Measurements from ENCODE around the gene CNST.
"Not testable (repeated sequence)": the region's sequence is repeated elsewhere in the genome, so short reads cannot be mapped to it uniquely, and the experiment has no call there.

The CNST gene

DNA sequence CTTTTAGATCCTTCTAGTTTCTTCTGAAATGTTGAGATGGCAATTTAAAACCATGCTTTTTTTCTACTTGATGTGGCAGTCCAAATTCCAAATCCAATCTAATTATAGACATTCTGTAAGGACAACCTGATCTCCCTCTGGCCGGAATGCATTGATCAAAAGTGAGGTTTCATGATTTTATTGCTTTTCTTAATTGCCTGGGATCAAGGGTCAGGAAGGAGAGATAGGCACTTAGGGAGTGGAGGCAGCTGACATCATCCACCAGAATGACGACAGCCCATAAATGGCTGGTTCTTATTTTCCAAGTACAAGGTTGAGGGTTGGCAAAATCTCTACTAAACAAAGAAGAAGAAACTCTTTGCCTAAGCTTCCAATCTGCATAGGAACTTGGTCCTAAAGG is 111.6 kb downstream of the CNST start:
- DNase-seq (ENCODE audit: low spot score), result peak; percentile 64

DNA sequence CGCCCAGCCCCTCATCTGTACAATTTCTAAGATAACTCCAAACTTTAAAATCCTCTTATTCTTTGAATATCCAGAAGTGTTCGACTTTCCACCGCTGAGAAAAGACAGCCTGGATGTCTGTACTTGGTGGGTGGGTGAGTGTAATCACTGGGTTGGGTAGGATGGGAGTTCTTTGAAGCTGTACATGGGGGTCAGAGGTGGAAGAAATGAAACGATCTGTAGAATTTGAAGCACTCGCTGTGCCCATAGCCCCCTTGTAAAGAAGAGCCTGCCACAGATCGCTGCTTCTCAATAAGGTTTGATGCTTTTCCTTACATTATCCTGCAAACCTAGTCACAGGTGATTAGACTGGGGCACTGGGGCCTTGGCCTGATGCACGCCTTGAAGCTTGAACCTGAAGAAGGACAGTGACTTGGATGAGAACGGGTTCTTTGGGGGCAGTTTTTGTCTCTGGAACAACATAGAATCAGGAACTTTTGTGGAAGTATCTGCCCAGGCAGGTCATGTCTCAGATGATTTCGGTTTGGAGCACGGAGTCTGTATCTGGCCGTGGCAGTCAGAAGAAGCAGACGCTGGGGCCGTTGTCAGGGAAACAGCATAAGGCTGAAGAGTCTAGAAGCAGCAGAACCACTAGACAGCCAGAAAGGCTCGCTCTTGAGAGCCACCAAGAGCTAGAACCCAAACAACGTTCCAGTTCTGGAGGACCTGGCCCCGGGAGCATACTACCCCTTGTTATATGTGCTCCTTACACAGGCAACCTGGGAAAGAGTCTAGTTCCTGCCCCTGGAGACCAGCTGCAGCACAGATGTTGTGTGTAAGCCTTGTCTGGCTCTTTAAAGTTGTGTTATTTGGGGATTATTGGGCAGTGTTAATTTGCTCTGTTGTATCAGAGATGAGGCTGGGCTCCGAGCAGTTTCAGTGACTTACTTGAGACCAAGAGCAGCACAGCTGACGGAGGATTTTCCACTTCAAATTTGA is 112.8 kb downstream of the CNST start:
- DNase-seq (ENCODE audit: low spot score), result no peak

DNA sequence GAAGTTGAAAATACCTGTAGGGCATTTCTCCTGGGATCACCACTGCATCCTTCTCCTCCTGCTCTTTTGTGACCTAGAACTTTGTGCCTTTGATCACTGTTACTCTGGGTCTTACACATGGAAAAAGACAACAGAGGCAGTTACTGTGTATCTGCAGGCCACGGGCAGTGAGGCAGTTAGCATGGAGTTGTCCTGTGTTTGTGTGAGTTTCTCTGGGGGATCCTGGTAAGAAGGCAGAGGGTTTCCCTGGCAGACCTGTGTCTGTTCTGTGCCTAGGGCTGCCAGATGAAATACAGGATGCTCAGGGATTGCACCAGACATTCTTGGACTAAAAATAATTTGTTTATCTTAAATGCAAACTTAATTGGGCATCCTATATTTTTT is 113.5 kb downstream of the CNST start:
- no peak for DNase-seq (ENCODE audit: low spot score)

DNA sequence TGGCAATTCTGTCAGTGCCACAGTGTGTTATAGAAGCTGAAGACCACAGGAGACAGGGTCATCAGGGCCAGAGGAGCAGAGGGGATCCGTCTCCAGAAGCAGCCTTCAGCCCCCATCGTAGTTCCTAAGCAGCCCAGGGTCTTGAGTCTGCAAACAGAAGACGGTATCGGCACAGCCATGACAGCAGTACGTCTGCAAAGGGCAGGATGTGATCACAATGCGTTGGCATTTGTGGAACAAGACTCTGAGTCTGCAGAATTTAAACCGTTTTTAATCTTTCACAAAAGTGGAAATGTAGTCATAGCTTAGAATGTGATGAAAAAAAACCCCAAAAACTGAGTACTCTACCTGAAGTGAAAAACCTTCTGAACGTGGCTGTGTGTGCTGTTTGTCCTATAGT is 113.9 kb downstream of the CNST start:
- no peak for DNase-seq (ENCODE audit: low spot score)

DNA sequence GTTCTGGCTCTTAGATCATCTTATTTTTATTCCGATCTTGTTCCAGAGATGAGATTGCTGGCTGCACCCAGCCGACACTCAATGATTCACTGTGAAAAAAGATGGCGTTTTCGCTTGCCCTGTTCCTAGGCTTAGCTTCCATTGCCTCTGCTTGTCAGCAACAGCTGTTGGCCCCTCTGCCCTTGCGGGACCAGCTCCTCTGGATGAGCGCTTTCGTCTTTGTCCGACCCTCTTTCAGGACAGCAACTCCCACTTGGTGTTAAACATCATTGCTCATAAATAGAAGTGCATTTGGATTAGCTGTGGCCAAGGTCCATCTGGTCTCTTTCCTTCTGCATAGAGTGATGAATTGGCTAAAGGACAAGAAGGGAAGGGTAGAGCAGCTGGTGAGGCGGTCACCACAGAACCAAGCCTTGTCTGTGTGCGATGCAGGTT is 114.5 kb downstream of the CNST start:
- DNase-seq (ENCODE audit: low spot score), result no peak

DNA sequence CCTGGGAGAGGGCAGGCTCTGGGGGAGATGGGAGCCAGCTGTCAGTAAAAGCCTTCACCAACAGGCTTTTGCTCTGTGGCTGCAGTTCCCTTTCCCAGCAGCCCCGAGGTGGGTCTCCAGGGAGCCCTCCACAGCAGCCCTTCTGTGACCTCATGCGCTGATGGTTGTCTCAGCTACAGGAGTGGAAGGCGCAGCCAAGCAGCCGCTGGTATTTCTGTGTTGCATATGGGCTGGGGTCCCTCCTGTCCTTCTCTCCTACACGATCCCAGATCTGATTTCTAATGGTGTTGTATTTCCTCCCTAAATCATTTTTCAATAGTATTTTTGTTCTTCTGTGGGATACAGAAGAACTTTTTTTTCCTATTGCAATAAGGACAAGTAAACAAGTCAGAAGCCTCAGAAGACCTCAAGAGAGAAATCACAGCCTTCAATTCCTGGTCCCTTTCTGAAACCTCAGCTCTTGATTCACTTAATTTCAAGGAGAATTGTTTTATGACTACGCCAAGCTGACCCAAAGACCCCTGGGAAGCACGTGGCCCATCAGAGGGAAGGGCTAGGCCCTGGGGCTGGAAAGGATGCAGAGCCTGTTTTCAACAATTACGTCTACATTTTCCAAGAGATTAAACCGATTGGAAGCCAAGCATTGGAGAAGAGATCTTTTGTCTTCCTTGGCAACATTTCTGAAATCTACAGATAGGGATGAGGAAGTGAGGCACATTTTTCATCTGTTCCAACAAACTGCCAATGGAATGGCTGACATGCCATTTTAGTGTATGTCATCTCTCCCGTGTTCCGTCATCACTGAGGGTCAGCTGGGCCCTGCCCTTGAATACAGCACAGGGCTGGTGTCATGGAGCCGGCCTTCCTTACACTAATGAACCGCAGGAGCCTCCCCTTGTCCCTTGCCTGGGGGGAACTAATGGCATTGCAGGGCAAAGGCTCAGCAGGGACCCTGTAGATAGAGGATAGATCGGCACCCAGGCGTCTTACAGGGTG is 115.9 kb downstream of the CNST start:
- DNase-seq (ENCODE audit: low spot score), result no peak

DNA sequence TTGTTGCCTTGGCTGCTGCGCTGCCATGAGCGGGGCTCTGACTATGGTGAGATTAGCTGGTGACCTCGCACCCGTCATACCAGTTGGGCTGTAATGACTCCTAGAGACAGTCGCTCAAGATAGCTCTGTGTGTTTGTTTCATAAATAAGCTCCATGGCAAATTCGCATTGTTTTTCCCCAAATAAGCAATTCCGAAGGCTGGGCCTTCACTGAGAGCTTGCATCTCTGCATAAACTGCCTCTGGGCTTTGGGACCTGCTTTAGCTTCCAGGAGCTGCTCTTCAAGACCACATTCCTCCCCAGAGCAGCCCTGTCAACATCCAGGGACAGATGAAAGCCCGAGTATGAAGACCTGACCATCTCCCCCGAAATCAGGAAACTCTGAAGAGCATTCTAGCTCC is 117.3 kb downstream of the CNST start:
- no peak for DNase-seq (ENCODE audit: low spot score)

DNA sequence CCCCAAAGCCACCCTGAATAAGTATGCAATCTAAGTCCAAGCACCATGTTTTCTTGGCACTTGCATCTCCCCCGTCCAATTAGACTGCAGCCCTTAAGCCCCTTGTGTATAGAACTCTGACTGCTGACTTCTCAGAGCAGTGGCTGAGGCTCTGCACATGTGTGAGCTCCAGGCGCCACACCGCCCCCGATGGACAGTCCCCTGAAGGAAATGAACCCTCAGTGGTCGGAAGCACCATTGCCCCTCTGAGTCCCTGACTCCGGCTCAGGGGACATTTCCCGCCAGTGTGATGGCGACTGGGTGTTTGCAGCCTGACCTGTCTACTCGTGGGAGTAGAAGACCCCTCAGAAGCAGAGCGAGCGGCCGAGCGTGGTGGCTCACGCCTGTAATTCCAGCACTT is 120.7 kb downstream of the CNST start:
- no peak for DNase-seq (ENCODE audit: low spot score)

DNA sequence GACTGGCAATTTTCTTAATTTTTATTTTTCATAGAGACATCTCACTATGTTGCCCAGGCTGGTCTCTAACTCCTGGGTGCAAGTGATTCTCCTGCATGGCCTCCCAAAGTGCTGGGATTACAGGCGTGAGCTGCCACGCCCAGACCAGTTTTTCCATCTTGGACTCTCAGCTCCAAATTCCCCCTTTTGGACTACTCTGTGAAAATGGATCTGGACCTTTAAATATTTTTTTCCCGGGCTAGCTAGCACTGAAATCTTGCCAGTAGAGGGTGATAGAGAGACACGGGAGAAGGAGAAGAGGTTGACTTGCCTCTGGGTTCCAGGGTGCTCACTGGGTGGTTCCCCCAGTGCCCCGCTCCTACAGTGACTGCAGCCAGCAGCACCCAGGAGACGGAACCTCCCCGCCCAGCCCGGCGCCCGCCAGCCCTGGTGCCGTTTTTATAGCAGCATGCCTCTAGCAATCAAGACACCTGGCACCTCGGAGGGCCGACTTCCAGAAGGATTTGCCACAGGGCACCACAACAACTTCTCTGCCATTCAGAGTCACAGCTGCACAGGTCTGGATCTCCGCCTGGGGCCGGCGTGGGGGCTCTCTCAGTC is 123.3 kb downstream of the CNST start:
- peak; percentile 88 for DNase-seq (ENCODE audit: low spot score)

DNA sequence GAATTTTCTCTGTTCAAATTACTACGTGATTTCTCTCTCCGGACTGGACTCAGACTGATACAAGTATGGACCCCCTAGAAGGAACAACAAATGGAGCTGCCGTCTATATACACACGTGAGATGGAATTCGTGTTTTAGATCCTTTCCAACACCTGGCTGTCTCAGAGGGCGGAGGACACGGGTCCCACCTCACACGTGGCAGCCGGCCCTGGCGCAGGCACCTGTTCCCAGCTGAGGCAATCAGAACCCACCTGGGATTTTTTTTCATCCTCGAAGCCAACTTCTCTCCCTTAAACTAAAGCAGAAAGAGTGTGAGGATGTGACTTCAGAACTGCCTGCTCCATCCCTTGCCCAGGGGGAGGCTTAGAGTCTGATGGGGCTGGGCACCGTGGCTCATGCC is 123.8 kb downstream of the CNST start:
- no peak for DNase-seq (ENCODE audit: low spot score)

DNA sequence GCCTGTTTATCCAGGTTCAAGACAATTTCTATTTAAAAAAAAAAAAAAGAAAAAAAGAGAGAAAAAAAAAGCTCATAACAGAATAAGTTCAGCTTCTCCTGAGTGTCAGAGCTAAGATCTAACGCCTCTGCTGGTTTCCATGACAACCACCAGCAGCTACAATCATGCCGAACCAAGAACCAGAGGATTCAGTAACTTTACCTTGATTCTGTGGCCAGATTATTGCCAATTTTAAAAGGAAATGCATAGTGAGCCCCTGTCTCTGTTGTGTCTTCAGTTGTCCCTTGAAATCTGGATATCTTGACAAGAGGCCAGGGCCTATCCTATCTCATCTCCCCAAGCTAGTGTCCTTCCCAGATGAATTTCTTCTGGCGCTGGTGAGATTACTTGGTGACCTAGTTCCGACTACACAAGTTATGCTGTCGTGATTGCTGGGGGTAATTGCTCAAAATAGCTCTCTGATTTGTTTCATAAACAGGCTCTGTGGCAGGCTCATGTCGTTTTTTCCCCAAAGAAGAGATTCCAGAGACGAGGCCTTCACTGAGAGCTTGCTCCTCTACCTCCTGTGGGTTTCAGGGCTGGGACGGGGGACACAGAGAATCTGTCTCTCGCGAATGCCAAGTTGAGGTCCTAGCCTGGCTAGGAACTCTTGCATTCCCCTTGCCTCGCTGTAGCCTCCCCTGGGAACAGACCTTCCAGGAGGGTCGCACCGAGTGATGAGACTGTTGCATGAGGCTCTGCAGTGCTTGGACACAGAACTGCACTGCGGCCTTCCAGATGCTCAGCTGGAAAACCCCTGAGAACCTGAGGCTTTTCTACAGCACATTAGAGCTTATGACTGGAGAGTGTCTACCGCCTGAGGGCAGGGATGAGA is 125.6 kb downstream of the CNST start:
- no peak for DNase-seq (ENCODE audit: low spot score)

DNA sequence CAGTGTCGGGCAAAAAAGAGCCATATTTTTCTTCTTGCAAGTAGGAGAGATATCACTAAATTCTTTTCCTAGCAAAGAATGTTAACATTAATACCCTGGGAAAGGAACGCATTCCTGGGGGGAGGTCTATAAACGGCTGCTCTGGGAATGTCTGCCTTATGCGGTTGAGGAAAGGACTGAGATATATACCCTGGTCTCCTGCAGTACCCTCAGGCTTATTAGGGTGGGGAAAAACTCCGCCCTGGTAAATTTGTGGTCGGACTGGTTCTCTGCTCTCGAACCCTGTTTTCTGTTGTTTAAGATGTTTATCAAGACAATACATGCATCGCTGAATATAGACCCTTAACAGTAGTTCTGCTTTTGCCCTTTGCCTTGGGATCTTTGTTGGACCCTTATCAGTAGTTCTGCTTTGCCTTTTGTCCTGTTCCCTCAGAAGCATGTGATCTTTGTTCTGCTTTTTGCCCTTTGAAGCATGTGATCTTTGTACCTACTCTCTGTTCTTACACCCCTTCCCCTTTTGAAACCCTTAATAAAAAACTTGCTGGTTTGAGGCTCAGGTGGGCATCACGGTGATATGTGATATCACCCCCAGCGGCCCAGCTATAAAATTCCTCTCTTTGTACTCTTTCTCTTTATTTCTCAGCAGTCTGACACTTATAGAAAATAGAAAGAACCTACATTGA is 128.1 kb downstream of the CNST start:
- not testable (repeated sequence) for DNase-seq (ENCODE audit: low spot score)

DNA sequence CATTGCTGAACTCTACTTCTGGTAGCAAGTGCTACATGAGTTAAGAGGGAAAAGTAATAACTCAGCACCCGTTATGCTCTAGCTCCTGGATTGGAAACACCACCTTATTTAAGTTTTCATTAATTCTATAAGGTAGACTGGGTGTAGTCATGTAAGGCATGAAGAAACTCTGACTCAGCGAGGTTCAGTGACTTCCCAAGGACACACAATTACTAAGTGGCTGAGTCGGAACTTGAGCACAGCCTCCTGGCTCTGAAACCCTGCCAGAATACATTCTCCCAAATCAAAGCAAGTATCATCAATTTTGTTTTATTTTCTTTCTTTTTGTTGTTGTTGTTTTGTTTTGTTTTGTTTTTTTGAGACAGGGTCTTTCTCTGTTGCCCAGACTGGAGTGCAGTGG is 128.9 kb downstream of the CNST start:
- no peak for DNase-seq (ENCODE audit: low spot score)

DNA sequence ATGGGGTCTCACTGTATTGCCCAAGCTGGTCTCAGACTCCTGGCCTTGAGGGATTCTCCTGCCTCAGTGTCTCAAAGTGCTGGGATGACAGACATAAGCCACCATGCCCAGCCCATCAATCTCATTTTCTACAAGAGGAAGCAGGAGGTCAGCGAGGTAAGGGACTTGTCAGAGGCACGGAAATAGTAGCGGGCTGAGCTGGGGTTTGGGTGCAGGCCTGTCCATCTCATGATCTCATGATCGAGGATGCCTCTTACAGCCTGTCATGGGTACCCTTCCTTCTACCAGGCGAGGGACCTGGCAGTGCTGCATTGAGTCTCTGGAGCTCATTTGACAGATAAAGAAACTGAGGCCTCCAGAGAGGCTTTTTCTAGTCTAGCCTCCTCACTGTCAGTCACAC is 129.4 kb downstream of the CNST start:
- no peak for DNase-seq (ENCODE audit: low spot score)

DNA sequence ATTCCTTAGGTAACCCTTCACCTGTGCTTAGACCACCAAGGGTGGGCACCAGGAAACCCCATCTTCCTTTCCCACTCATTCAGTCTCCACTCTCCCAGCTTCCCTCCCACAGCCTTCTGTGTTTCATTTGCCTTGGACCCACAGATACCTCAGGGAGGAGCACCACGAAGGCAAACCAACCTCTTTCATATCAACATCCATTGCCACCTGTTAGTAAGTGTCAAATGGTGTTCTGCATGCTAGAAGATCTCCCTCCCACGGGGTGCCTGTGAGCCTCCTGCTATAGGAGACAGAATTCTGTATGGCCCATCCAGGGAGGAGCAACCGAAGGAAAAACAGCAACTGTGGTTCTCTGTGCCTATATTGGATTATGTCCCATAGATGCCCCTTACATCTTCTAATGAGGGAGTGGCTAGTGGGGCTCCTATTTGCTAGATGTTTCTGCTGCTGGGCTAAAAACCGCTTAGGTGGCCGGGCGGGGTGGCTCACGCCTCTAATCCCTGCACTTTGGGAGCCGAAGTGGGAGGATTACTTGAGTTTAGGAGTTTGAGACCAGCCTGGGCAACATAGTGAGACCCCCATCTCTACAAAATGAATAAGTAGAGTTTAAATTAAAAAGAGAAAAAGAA is 132.3 kb downstream of the CNST start:
- no peak for DNase-seq (ENCODE audit: low spot score)

DNA sequence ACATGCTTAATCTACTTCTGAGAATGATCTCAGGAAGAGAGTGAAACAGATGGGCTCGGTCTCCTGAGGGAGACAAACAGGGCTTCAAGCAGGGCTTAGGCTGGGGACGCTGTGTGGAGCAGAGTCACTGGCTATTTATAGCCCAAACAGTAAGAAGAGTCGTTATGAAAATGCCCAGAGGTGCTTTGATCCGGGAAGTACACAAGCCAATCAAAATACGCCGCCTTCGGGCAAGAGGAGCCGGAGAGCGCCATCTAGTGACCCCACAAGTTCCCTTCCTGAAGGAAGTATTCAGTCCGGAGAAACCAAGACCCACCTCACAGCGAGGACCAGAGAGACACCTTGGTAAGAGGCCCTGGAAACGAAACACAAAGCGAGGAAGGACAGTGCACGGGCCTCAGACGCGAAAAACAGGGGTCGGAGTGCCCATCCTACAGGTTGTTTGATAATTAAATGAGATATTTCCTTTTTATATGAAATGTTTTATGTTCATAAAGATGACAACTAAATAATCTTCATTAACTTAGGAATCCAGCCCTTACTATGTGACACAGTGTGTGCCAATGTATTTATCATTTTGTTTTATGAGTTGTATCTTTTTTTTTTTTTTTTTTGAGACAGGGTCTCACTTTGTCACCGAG is 133.0 kb downstream of the CNST start:
- DNase-seq (ENCODE audit: low spot score), result peak; percentile 88

DNA sequence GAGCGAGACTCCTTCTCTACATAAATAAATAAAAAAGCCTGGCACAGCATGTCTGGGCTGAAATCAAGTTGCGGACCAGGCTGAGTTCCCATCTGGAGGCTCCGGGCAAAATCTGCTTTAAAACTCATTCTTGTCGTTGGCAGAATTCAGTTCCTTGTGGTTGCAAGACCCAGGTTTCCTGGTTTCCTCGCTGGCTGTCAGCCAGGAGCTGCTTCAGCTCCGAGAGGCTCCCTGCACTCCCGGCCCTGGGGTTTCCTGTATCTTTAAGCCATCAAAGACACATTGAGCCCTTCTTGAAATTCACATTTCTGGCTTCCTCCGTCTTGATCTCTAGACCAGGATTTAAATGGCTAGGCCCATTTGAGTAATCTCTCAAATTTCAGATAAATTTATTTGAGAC is 137.3 kb downstream of the CNST start:
- no peak for DNase-seq (ENCODE audit: low spot score)

DNA sequence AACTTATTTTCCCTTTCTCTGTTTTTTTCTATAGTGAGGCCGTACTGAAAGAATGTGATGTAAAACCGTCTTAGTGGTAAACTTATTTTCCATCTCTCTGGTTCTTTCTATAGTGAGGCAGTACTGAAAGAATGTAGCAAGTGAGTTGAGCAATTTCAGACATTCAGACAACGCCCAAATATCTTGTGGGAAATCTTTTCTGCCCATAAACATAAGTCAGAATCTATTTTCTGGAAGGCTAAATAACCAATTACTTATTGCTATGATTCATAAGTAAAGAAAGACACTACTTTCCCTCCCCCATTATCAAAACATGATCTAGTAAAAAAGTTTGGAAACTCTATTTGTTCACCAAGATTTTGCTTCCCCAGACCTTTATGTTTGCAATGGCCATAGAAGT is 139.1 kb downstream of the CNST start:
- no peak for DNase-seq (ENCODE audit: low spot score)

DNA sequence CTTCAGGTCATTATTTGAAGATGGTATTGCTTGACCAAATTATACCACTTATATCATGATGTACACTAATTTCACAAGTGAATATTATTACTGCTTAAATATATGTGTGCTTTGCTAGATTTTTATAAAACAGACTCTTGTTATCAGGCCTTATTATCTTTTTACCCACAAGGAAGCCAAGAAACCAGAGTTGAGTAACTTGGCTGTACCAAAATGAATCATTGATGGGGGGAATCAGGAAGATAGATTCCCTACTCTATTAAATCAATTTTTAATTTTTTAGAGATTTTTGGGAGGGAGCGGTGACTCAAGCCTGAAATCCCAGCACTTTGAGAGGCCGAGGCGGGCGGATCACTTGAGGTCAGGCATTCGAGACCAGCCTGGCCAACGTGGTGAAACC is 141.9 kb downstream of the CNST start:
- DNase-seq (ENCODE audit: low spot score), result no peak

DNA sequence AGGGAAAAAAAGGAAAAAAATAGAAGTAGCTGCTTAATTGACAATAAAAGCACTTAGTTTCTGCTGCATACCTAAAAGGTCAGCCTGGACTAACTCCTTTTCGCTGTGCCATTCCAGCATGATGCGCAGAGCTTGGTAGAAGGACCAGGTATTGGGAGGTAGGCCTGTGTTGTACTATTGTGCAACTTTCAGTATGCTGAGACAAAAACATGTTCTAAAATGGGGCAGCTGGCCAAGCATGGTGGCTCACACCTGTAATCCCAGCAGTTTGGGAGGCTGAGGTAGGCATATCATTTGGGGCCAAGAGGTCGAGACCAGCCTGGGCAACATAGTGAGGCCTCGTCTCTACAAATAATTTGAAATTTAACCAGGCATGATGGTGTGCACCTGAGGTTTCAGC is 142.9 kb downstream of the CNST start:
- no peak for DNase-seq (ENCODE audit: low spot score)

All from HuH-7 (cell line).